ENCODE results near the gene PNPLA8.

PNPLA8 gene

DNA sequence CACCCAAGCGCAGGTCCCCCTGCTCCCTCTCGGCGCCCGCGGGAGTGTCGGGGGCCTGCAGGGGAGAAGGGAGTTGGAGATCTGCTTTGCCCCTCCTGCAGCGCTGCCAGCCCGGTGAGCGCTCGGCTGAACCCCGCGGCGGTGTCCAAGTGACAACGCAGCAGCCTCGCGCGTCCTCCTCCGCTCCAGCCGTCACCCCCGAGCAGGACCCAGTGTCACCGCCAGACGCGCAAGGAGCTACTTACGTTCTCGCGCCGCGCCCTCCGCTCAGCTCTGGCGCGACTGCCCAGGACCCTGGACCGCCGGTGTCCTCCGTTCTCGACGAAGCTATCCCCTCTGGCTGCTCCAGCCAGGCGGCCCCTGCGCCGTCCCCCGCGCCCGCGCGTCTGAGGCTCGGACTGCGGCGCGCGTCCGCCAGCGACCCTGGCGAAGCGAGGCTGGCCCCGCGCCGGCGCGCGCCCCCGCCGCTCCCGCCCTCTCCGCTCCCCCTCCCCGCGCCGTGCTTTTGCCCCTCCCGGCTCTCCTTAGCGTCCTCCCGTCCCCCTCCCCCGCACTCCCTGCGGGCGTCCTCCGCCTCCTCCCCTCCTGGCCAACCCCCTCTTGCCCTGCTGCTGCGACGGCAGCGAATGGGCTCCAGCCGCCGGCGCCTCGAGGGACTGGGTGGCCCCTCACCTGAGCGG lies 69.8 kb downstream of the PNPLA8 start, which contains the start of gene NRCAM:
Gene NRCAM, minus strand, starts transcription at position 439 of the 680 bp plus-strand sequence. CDS start 216,372 bp downstream, outside the sequence.
- H3K9me3 ChIP-seq (ENCODE audit: low read length): no peaks in the 10 kb centered on the region
- H3K4me1 ChIP-seq (ENCODE audit: insufficient read depth, low read length): peaks cover 28% of the 10 kb centered on the region
- H3K4me3 ChIP-seq (ENCODE audit: low read length): peak within 1 kb of the TSS; percentile 84
- H3K27me3 ChIP-seq (ENCODE audit: insufficient read depth, low read length): no peaks in the 10 kb centered on the region
- peak within 1 kb of the TSS; percentile 98 for H2AFZ ChIP-seq (ENCODE audit: low read depth, low read length)
- no peaks in the 10 kb centered on the region for H3K36me3 ChIP-seq (ENCODE audit: insufficient read depth, low read length)

GRCh38 chr7:108455551-108455997 lies 70.4 kb downstream of the PNPLA8 start:
- H3K4me1 ChIP-seq (ENCODE audit: insufficient read depth, low read length): peaks cover 28% of the 10 kb centered on the region
- H3K36me3 ChIP-seq (ENCODE audit: insufficient read depth, low read length): no peaks in the 10 kb centered on the region
- H2AFZ ChIP-seq (ENCODE audit: low read depth, low read length): peak overlapping the region; percentile 98
- H3K4me3 ChIP-seq (ENCODE audit: low read length): peak overlapping the region; percentile 84
- no peaks in the 10 kb centered on the region for H3K9me3 ChIP-seq (ENCODE audit: low read length)
- H3K27me3 ChIP-seq (ENCODE audit: insufficient read depth, low read length): no peaks in the 10 kb centered on the region

- Histone ChIP-seq H3K36me3 (ENCODE audit: insufficient read depth, low read length) (no peaks in the 10 kb centered on the region), H3K27me3 (ENCODE audit: insufficient read depth, low read length) (no peaks in the 10 kb centered on the region), H3K4me1 (ENCODE audit: insufficient read depth, low read length) (peaks cover 29% of the 10 kb centered on the region), H3K4me3 (ENCODE audit: low read length) (peak overlapping the region; percentile 84), H2AFZ (ENCODE audit: low read depth, low read length) (peak overlapping the region; percentile 98), H3K9me3 (ENCODE audit: low read length) (no peaks in the 10 kb centered on the region)
Measured at GRCh38 chr7:108454674-108455550, 71.0 kb downstream of the PNPLA8 start.

GRCh38 chr7:108454317-108454673 lies 71.6 kb downstream of the PNPLA8 start:
- no peaks in the 10 kb centered on the region for H3K9me3 ChIP-seq (ENCODE audit: low read length)
- peak overlapping the region; percentile 98 for H2AFZ ChIP-seq (ENCODE audit: low read depth, low read length)
- peak overlapping the region; percentile 84 for H3K4me3 ChIP-seq (ENCODE audit: low read length)
- peaks cover 31% of the 10 kb centered on the region for H3K4me1 ChIP-seq (ENCODE audit: insufficient read depth, low read length)
- no peaks in the 10 kb centered on the region for H3K27me3 ChIP-seq (ENCODE audit: insufficient read depth, low read length)
- no peaks in the 10 kb centered on the region for H3K36me3 ChIP-seq (ENCODE audit: insufficient read depth, low read length)

- no peaks in the 10 kb centered on the region for H3K9me3 ChIP-seq (ENCODE audit: low read length)
- no peak overlapping the region for H3K4me3 ChIP-seq (ENCODE audit: low read length)
- H3K4me1 ChIP-seq (ENCODE audit: insufficient read depth, low read length): peaks cover 40% of the 10 kb centered on the region
- no peaks in the 10 kb centered on the region for H3K27me3 ChIP-seq (ENCODE audit: insufficient read depth, low read length)
- H3K36me3 ChIP-seq (ENCODE audit: insufficient read depth, low read length): no peaks in the 10 kb centered on the region
- no peak overlapping the region for H2AFZ ChIP-seq (ENCODE audit: low read depth, low read length)
Measured at GRCh38 chr7:108453320-108453719, 72.6 kb downstream of the PNPLA8 start.

- H3K4me3 ChIP-seq (ENCODE audit: low read length): no peak overlapping the region
- H3K27me3 ChIP-seq (ENCODE audit: insufficient read depth, low read length): no peaks in the 10 kb centered on the region
- H3K36me3 ChIP-seq (ENCODE audit: insufficient read depth, low read length): no peaks in the 10 kb centered on the region
- no peak overlapping the region for H2AFZ ChIP-seq (ENCODE audit: low read depth, low read length)
- peaks cover 46% of the 10 kb centered on the region for H3K4me1 ChIP-seq (ENCODE audit: insufficient read depth, low read length)
- H3K9me3 ChIP-seq (ENCODE audit: low read length): no peaks in the 10 kb centered on the region
Measured at GRCh38 chr7:108452707-108453106, 73.2 kb downstream of the PNPLA8 start.

GRCh38 chr7:108451296-108451848 lies 74.6 kb downstream of the PNPLA8 start:
- no peak overlapping the region for H2AFZ ChIP-seq (ENCODE audit: low read depth, low read length)
- no peak overlapping the region for H3K4me3 ChIP-seq (ENCODE audit: low read length)
- peaks cover 50% of the 10 kb centered on the region for H3K4me1 ChIP-seq (ENCODE audit: insufficient read depth, low read length)
- no peaks in the 10 kb centered on the region for H3K36me3 ChIP-seq (ENCODE audit: insufficient read depth, low read length)
- H3K27me3 ChIP-seq (ENCODE audit: insufficient read depth, low read length): no peaks in the 10 kb centered on the region
- H3K9me3 ChIP-seq (ENCODE audit: low read length): no peaks in the 10 kb centered on the region

GRCh38 chr7:108450160-108450559 lies 75.8 kb downstream of the PNPLA8 start:
- H3K4me3 ChIP-seq (ENCODE audit: low read length): no peak overlapping the region
- no peak overlapping the region for H2AFZ ChIP-seq (ENCODE audit: low read depth, low read length)
- no peaks in the 10 kb centered on the region for H3K27me3 ChIP-seq (ENCODE audit: insufficient read depth, low read length)
- no peaks in the 10 kb centered on the region for H3K9me3 ChIP-seq (ENCODE audit: low read length)
- no peaks in the 10 kb centered on the region for H3K36me3 ChIP-seq (ENCODE audit: insufficient read depth, low read length)
- peaks cover 52% of the 10 kb centered on the region for H3K4me1 ChIP-seq (ENCODE audit: insufficient read depth, low read length)

DNA sequence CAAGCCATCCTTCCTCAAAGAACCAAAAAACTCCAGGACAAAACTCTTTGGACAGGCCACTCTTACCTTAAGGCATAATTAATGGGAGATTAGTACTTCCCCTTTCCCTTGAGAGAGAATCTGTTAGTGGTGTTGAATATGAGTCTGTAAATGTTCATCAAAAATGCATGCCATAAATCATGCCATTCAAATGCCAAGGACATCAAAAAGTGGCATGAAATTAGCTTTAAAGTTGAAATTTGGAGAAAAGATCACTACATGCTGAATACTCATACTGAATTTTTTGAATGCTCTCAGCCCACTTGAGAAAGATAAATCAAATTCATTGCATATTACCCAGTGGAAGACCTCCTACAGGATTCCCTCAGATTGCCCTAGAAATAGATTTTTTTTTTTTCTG lies 76.4 kb downstream of the PNPLA8 start:
- Histone ChIP-seq H3K4me1 (ENCODE audit: insufficient read depth, low read length) (peaks cover 52% of the 10 kb centered on the region), H3K27me3 (ENCODE audit: insufficient read depth, low read length) (no peaks in the 10 kb centered on the region), H2AFZ (ENCODE audit: low read depth, low read length) (no peak overlapping the region), H3K9me3 (ENCODE audit: low read length) (no peaks in the 10 kb centered on the region), H3K36me3 (ENCODE audit: insufficient read depth, low read length) (no peaks in the 10 kb centered on the region), H3K4me3 (ENCODE audit: low read length) (peak overlapping the region; percentile 47)

GRCh38 chr7:108448584-108449505 lies 77.1 kb downstream of the PNPLA8 start:
- no peaks in the 10 kb centered on the region for H3K27me3 ChIP-seq (ENCODE audit: insufficient read depth, low read length)
- H3K4me3 ChIP-seq (ENCODE audit: low read length): peak overlapping the region; percentile 47
- H3K4me1 ChIP-seq (ENCODE audit: insufficient read depth, low read length): peaks cover 48% of the 10 kb centered on the region
- H3K36me3 ChIP-seq (ENCODE audit: insufficient read depth, low read length): no peaks in the 10 kb centered on the region
- no peaks in the 10 kb centered on the region for H3K9me3 ChIP-seq (ENCODE audit: low read length)
- peak overlapping the region; percentile 31 for H2AFZ ChIP-seq (ENCODE audit: low read depth, low read length)

GRCh38 chr7:108442039-108442568 lies 83.8 kb downstream of the PNPLA8 start:
- no peak overlapping the region for H3K4me3 ChIP-seq (ENCODE audit: low read length)

GRCh38 chr7:108441392-108441955 lies 84.5 kb downstream of the PNPLA8 start:
- H3K4me1 ChIP-seq (ENCODE audit: insufficient read depth, low read length): peaks cover 13% of the 10 kb centered on the region
- no peak overlapping the region for H3K4me3 ChIP-seq (ENCODE audit: low read length)
- no peaks in the 10 kb centered on the region for H3K9me3 ChIP-seq (ENCODE audit: low read length)
- no peaks in the 10 kb centered on the region for H3K27me3 ChIP-seq (ENCODE audit: insufficient read depth, low read length)
- H2AFZ ChIP-seq (ENCODE audit: low read depth, low read length): no peak overlapping the region
- no peaks in the 10 kb centered on the region for H3K36me3 ChIP-seq (ENCODE audit: insufficient read depth, low read length)

More at GRCh38 chr7:108442039-108442568, 83.8 kb downstream of the PNPLA8 start:
- no peaks in the 10 kb centered on the region for H3K9me3 ChIP-seq (ENCODE audit: low read length)
- no peak overlapping the region for H2AFZ ChIP-seq (ENCODE audit: low read depth, low read length)
- peaks cover 13% of the 10 kb centered on the region for H3K4me1 ChIP-seq (ENCODE audit: insufficient read depth, low read length)
- H3K36me3 ChIP-seq (ENCODE audit: insufficient read depth, low read length): no peaks in the 10 kb centered on the region
- H3K27me3 ChIP-seq (ENCODE audit: insufficient read depth, low read length): no peaks in the 10 kb centered on the region
